PC-9 (cell line): ENCODE data around the gene ABHD5.

Experiments used
- CTCF ChIP-seq: fragments of 200-600 bp; sonication (generic); conservative IDR thresholded peaks from 2 replicates; pipeline ENCODE4 v1.6.1; 2017; ENCODE audit warnings: mixed run types, antibody characterized with exemption, mild to moderate bottlenecking, moderate library complexity
- EZH2 ChIP-seq: fragments of 200-600 bp; sonication (generic); IDR thresholded peaks from 2 replicates; pipeline ENCODE4 v1.8.0; 2017; ENCODE audit warnings: antibody characterized with exemption, low read depth

GRCh38 chr3:43686333-43686699, 4.4 kb upstream of the ABHD5 start:
- TF ChIP-seq CTCF, result no peak
- no peak for TF ChIP-seq EZH2
